ENCODE measurements around the gene SDCCAG8. TPM values are rescaled to one million over a fixed set of nuclear protein-coding genes. Genes with fewer than 3 reads are reported as not detected.

SDCCAG8 gene
- total RNA-seq, 1 experiment from 2014 or later: 14.0 TPM

GRCh38 chr1:243548516-243548915 lies 292.7 kb downstream of the SDCCAG8 start:
- ChIA-PET POLR2A (no interaction called here), CTCF (no interaction called here)
- Histone ChIP-seq H3K36me3 (ENCODE audit: control insufficient read depth, insufficient read depth, low read length) (no peaks in the 10 kb centered on the region), H3K9me3 (ENCODE audit: control insufficient read depth, insufficient read depth, low read depth, low read length) (no peaks in the 10 kb centered on the region), H3K27ac (ENCODE audit: low read length) (no peak overlapping the region), H3K4me1 (ENCODE audit: control insufficient read depth, insufficient read depth, low read length) (no peaks in the 10 kb centered on the region), H3K4me3 (ENCODE audit: low read depth in 2 of 2, low read length in 2 of 2) (no peak overlapping the region), H3K27me3 (ENCODE audit: control insufficient read depth, insufficient read depth, low read length) (no peaks in the 10 kb centered on the region)
- BruUV-seq (replicated peaks): no TSS peak
- DNase-seq (ENCODE audit: low read depth, low spot score) (no peak), ATAC-seq (no peak)
- intact Hi-C loops (cut with micrococcal nuclease; ENCODE audit: unreplicated experiment) (no loop called here), in situ Hi-C loops (cut with HindIII; ENCODE audit: low pct_unique_long_range_greater_than_20kb, low sequenced_read_pairs) (no loop called here)
- TF ChIP-seq, protein P1, sequence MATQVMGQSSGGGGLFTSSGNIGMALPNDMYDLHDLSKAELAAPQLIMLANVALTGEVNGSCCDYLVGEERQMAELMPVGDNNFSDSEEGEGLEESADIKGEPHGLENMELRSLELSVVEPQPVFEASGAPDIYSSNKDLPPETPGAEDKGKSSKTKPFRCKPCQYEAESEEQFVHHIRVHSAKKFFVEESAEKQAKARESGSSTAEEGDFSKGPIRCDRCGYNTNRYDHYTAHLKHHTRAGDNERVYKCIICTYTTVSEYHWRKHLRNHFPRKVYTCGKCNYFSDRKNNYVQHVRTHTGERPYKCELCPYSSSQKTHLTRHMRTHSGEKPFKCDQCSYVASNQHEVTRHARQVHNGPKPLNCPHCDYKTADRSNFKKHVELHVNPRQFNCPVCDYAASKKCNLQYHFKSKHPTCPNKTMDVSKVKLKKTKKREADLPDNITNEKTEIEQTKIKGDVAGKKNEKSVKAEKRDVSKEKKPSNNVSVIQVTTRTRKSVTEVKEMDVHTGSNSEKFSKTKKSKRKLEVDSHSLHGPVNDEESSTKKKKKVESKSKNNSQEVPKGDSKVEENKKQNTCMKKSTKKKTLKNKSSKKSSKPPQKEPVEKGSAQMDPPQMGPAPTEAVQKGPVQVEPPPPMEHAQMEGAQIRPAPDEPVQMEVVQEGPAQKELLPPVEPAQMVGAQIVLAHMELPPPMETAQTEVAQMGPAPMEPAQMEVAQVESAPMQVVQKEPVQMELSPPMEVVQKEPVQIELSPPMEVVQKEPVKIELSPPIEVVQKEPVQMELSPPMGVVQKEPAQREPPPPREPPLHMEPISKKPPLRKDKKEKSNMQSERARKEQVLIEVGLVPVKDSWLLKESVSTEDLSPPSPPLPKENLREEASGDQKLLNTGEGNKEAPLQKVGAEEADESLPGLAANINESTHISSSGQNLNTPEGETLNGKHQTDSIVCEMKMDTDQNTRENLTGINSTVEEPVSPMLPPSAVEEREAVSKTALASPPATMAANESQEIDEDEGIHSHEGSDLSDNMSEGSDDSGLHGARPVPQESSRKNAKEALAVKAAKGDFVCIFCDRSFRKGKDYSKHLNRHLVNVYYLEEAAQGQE (IDR thresholded peaks at IDR 0.05; ENCODE audit: insufficient read depth in 1 of 2, low read depth in 2 of 2, low read length in 1 of 2): no peak
- TF ChIP-seq SIN3A (IDR thresholded peaks at IDR 0.05; ENCODE audit: borderline replicate concordance, insufficient read depth, low read depth, low read length): no peak
- no peak for TF ChIP-seq POLR2AphosphoS5 (IDR thresholded peaks at IDR 0.05; ENCODE audit: low read depth, low read length)
- TF ChIP-seq, protein P2, sequence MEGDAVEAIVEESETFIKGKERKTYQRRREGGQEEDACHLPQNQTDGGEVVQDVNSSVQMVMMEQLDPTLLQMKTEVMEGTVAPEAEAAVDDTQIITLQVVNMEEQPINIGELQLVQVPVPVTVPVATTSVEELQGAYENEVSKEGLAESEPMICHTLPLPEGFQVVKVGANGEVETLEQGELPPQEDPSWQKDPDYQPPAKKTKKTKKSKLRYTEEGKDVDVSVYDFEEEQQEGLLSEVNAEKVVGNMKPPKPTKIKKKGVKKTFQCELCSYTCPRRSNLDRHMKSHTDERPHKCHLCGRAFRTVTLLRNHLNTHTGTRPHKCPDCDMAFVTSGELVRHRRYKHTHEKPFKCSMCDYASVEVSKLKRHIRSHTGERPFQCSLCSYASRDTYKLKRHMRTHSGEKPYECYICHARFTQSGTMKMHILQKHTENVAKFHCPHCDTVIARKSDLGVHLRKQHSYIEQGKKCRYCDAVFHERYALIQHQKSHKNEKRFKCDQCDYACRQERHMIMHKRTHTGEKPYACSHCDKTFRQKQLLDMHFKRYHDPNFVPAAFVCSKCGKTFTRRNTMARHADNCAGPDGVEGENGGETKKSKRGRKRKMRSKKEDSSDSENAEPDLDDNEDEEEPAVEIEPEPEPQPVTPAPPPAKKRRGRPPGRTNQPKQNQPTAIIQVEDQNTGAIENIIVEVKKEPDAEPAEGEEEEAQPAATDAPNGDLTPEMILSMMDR (IDR thresholded peaks at IDR 0.05): no peak
- no peak for TF ChIP-seq TCF7L2 (IDR thresholded peaks at IDR 0.05; ENCODE audit: low read depth, low read length)

GRCh38 chr1:243549108-243549507 lies 293.3 kb downstream of the SDCCAG8 start:
- POLR2A ChIA-PET: interaction anchor here (0.7 kb wide), 1 partner anchor 207 kb away, joined by 3 read pairs; no protein-coding TSS in a partner anchor

More at GRCh38 chr1:243549108-243549507, 293.3 kb downstream of the SDCCAG8 start:
- Histone ChIP-seq H3K4me3 (ENCODE audit: low read depth in 2 of 2, low read length in 2 of 2) (no peak overlapping the region), H3K36me3 (ENCODE audit: control insufficient read depth, insufficient read depth, low read length) (no peaks in the 10 kb centered on the region), H3K9me3 (ENCODE audit: control insufficient read depth, insufficient read depth, low read depth, low read length) (no peaks in the 10 kb centered on the region), H3K4me1 (ENCODE audit: control insufficient read depth, insufficient read depth, low read length) (no peaks in the 10 kb centered on the region), H3K27me3 (ENCODE audit: control insufficient read depth, insufficient read depth, low read length) (no peaks in the 10 kb centered on the region), H3K27ac (ENCODE audit: low read length) (no peak overlapping the region)
- intact Hi-C loops (cut with micrococcal nuclease; ENCODE audit: unreplicated experiment) (no loop called here), in situ Hi-C loops (cut with HindIII; ENCODE audit: low pct_unique_long_range_greater_than_20kb, low sequenced_read_pairs) (no loop called here)
- ATAC-seq: no peak
- no TSS peak for BruUV-seq (replicated peaks)
- TF ChIP-seq SIN3A (IDR thresholded peaks at IDR 0.05; ENCODE audit: borderline replicate concordance, insufficient read depth, low read depth, low read length) (no peak), TCF7L2 (IDR thresholded peaks at IDR 0.05; ENCODE audit: low read depth, low read length) (no peak), POLR2AphosphoS5 (IDR thresholded peaks at IDR 0.05; ENCODE audit: low read depth, low read length) (no peak)
- TF ChIP-seq, protein P1 (IDR thresholded peaks at IDR 0.05; ENCODE audit: insufficient read depth in 1 of 2, low read depth in 2 of 2, low read length in 1 of 2): no peak
- TF ChIP-seq, protein P2 (IDR thresholded peaks at IDR 0.05): no peak
- CTCF ChIA-PET: no interaction called here
- DNase-seq (ENCODE audit: low read depth, low spot score): no peak
